Measurements from ENCODE around the gene ANKRD55.

Gene ANKRD55

DNA sequence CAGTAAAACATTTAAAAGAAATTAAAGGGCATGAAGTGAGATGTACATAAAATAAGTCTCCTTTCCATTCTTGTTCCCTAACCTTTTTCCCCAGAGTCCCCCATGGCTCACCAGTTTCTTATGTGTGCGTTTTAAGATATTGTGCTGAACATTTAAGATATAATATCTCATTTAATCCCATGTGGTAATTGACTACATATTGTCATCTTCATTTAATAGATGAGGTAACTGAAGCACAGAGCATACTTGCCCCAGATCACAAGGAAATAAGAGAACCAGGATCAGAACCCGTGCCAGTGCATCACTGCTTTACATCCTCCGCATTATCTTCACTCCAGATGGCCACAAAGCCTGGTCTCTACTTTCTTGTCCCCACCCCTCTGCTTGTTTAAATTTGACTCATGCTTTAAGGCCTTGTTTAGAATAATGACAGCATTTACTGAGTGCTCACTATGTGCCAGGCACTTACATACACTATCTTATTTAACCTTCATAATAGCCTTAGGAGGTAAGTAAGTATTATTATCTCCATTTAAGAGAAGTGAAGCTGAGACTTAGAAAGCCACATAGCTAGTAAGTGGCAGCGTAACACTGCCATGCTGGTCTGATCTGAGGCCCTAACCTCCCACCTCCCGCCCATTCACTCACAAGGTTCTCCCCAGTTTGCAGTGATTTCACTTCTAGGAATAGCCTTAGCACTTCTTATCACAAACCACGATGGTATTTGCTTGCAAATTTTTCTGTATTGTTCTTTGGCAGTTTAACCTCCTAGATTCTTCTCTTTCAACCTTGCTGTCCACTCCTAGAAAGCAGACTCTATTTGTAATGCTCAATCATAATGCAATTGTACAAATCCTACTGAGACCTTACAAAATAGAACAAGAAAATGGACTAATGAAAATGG, 160.0 kb downstream of the ANKRD55 start:
- H3K9me3 ChIP-seq (replicated peaks; ENCODE audit: insufficient read depth, low read length), result no peaks in the 10 kb centered on the region
- no peak overlapping the region for H3K9ac ChIP-seq (ENCODE audit: low read length)
- peaks cover 47% of the 10 kb centered on the region for H3K4me1 ChIP-seq (ENCODE audit: low read length)
- no peaks in the 10 kb centered on the region for H3K36me3 ChIP-seq (replicated peaks; ENCODE audit: insufficient read depth, low read length)
- no peaks in the 10 kb centered on the region for H4K20me1 ChIP-seq (ENCODE audit: insufficient read depth, low read length)
- H3K27me3 ChIP-seq (replicated peaks; ENCODE audit: insufficient read depth, low read length), result no peaks in the 10 kb centered on the region
- H2AFZ ChIP-seq (ENCODE audit: low read length), result 0 out of 2 replicates have a peak overlapping the region, but pooled peaks have one; percentile 14
- TF ChIP-seq EZH2phosphoT487 (IDR thresholded peaks at IDR 0.05; ENCODE audit: low read length), result no peak
- TF ChIP-seq EZH2 (optimal IDR thresholded peaks at IDR 0.05; ENCODE audit: low read depth, low read length), result no peak
- TF ChIP-seq, protein P1, sequence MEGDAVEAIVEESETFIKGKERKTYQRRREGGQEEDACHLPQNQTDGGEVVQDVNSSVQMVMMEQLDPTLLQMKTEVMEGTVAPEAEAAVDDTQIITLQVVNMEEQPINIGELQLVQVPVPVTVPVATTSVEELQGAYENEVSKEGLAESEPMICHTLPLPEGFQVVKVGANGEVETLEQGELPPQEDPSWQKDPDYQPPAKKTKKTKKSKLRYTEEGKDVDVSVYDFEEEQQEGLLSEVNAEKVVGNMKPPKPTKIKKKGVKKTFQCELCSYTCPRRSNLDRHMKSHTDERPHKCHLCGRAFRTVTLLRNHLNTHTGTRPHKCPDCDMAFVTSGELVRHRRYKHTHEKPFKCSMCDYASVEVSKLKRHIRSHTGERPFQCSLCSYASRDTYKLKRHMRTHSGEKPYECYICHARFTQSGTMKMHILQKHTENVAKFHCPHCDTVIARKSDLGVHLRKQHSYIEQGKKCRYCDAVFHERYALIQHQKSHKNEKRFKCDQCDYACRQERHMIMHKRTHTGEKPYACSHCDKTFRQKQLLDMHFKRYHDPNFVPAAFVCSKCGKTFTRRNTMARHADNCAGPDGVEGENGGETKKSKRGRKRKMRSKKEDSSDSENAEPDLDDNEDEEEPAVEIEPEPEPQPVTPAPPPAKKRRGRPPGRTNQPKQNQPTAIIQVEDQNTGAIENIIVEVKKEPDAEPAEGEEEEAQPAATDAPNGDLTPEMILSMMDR (IDR thresholded peaks at IDR 0.05; ENCODE audit: low read length), result no peak
- peaks cover 10% of the 10 kb centered on the region for H3K79me2 ChIP-seq (ENCODE audit: low read length)
- peaks cover 26% of the 10 kb centered on the region for H3F3A ChIP-seq (ENCODE audit: insufficient read depth, low read length)
- no peak overlapping the region for H3K4me3 ChIP-seq (ENCODE audit: low read length)
- H3K9me2 ChIP-seq (replicated peaks; ENCODE audit: insufficient read depth, low read length), result no peaks in the 10 kb centered on the region
- DNase-seq, result no peak
- 0 out of 2 replicates have a peak overlapping the region, but pooled peaks have one; percentile 2 for H3K4me2 ChIP-seq (ENCODE audit: low read depth, low read length)
- H3K27ac ChIP-seq (ENCODE audit: low read length), result peak overlapping the region; percentile 8; the same call in 1 of the 2 replicates

DNA sequence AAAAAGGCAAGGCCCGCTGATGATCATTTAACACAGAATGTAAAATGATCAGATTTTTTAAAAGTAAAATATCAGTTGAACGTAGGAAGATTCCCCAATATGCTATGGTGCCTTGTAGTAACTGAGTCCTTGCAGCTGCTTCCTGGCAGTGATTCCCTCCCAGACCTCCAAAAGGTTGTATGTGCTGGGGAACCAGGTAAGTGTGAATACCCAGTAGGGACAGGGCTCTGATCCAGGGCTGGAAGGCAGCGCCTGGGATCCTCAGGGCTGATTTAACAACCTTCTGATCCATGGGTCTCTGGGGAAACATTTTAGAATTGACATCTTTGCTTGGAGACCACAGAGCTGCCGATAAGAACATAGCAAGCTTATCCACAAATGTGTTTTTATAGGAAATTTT, 161.7 kb downstream of the ANKRD55 start:
- H3F3A ChIP-seq (ENCODE audit: insufficient read depth, low read length), result peaks cover 26% of the 10 kb centered on the region
- peak overlapping the region; percentile 90 for H3K27ac ChIP-seq (ENCODE audit: low read length)
- H3K9me3 ChIP-seq (replicated peaks; ENCODE audit: insufficient read depth, low read length), result no peaks in the 10 kb centered on the region
- peak overlapping the region; percentile 89 for H3K4me2 ChIP-seq (ENCODE audit: low read depth, low read length)
- TF ChIP-seq EZH2 (optimal IDR thresholded peaks at IDR 0.05; ENCODE audit: low read depth, low read length) (no peak), EZH2phosphoT487 (IDR thresholded peaks at IDR 0.05; ENCODE audit: low read length) (no peak)
- TF ChIP-seq, protein P1 (IDR thresholded peaks at IDR 0.05; ENCODE audit: low read length), result no peak
- H3K9ac ChIP-seq (ENCODE audit: low read length), result peak overlapping the region; percentile 68
- H3K4me1 ChIP-seq (ENCODE audit: low read length), result peaks cover 43% of the 10 kb centered on the region
- H3K4me3 ChIP-seq (ENCODE audit: low read length), result peak overlapping the region; percentile 52
- no peaks in the 10 kb centered on the region for H3K9me2 ChIP-seq (replicated peaks; ENCODE audit: insufficient read depth, low read length)
- H2AFZ ChIP-seq (ENCODE audit: low read length), result peak overlapping the region; percentile 56
- no peaks in the 10 kb centered on the region for H4K20me1 ChIP-seq (ENCODE audit: insufficient read depth, low read length)
- no peaks in the 10 kb centered on the region for H3K27me3 ChIP-seq (replicated peaks; ENCODE audit: insufficient read depth, low read length)
- H3K79me2 ChIP-seq (ENCODE audit: low read length), result peaks cover 10% of the 10 kb centered on the region
- DNase-seq, result no peak
- no peaks in the 10 kb centered on the region for H3K36me3 ChIP-seq (replicated peaks; ENCODE audit: insufficient read depth, low read length)

DNA sequence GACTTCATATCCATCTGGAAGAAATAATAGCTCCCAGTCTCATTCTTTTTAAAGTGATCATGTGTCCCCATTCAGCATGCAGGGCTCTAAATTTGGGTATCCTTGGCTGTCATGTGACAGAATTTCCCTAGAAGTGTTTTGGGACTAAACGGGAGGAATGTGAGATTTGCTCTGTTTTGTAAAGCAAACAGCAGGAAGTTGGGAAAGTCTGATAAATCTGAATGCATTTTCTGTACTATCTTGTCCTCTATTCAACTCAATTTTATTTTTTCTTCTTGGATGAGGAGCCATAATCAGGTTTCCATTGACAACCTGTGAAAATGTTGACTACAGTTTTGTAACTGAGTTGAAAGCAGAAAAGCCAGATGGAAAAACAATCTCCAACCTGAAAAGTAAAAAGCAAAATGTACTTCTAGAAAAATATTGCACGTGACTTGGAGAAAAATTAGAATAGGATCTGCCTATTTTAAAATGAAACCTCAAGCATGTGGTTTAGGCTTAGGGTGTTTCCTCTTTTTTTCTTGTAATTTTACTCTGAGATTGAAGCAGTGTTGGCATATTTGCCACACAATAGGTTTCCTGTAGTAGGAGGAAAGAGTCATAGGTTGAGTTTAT, 162.2 kb downstream of the ANKRD55 start:
- Histone ChIP-seq H3K9ac (ENCODE audit: low read length) (peak overlapping the region; percentile 68; the same call in 1 of the 2 replicates), H3F3A (ENCODE audit: insufficient read depth, low read length) (peaks cover 26% of the 10 kb centered on the region), H3K79me2 (ENCODE audit: low read length) (peaks cover 10% of the 10 kb centered on the region), H3K36me3 (replicated peaks; ENCODE audit: insufficient read depth, low read length) (no peaks in the 10 kb centered on the region), H3K4me1 (ENCODE audit: low read length) (peaks cover 43% of the 10 kb centered on the region), H3K27ac (ENCODE audit: low read length) (peak overlapping the region; percentile 90), H3K4me2 (ENCODE audit: low read depth, low read length) (peak overlapping the region; percentile 89), H3K27me3 (replicated peaks; ENCODE audit: insufficient read depth, low read length) (no peaks in the 10 kb centered on the region), H4K20me1 (ENCODE audit: insufficient read depth, low read length) (no peaks in the 10 kb centered on the region), H3K9me2 (replicated peaks; ENCODE audit: insufficient read depth, low read length) (no peaks in the 10 kb centered on the region), H2AFZ (ENCODE audit: low read length) (peak overlapping the region; percentile 56), H3K9me3 (replicated peaks; ENCODE audit: insufficient read depth, low read length) (no peaks in the 10 kb centered on the region), H3K4me3 (ENCODE audit: low read length) (peak overlapping the region; percentile 52)
- DNase-seq, result peak; percentile 76
- TF ChIP-seq EZH2phosphoT487 (IDR thresholded peaks at IDR 0.05; ENCODE audit: low read length) (no peak), EZH2 (optimal IDR thresholded peaks at IDR 0.05; ENCODE audit: low read depth, low read length) (no peak)
- TF ChIP-seq, protein P1 (IDR thresholded peaks at IDR 0.05; ENCODE audit: low read length), result no peak
